ENCODE results near the gene NKX6-2. TPM values are rescaled to one million over a fixed set of nuclear protein-coding genes. Genes with fewer than 3 reads are reported as not detected.

The NKX6-2 gene
- total RNA-seq, 1 donor, result not detected

DNA sequence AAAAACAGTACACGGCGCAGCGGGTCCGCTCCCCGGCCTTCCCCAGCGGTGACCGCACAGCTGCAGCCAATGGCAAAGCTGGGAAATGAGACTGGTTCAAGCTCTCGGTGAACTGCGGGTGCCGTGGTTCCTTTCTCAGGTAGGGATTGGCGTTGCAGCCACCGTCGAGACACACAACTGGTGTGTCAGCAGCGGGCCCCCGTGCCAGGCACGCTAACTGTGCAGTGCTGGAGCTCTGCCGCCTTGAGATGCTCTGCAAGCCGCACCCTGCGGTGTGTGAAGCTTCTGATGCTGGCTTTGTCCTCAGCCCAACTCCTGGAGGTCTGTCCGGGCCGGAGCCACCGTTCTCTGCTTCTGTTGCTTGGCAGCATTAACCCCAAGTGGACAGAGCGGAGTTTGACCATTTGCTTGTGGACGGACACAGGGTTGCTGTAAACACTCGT lies 20.6 kb upstream of the NKX6-2 start:
- H3K27me3 ChIP-seq (ENCODE audit: insufficient read depth, low read length), result peaks cover 13% of the 10 kb centered on the region

DNA sequence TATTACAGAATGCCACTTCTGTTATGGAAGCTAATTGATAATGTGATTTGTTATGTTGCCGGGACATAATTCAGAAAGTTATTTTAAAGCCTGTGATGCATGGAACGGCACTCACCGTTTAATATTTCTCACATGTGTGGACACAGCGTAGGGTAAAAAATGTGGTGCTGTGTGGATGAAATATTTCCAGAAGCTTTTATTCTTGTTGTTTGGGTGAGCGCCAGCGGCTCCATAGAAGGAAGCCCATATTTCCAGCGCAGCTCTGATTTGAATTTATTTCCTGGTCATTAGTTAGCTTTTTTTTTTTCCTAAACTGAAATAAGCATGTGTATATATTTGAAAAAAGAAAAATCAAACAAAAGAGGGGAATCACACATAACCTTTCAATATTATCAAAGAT lies 20.2 kb upstream of the NKX6-2 start:
- Histone ChIP-seq H4K20me1 (ENCODE audit: insufficient read depth, low read length) (no peaks in the 10 kb centered on the region), H3K4me1 (ENCODE audit: insufficient read depth, low read length) (no peaks in the 10 kb centered on the region), H2AFZ (ENCODE audit: low read length) (no peak overlapping the region), H3K27ac (ENCODE audit: low read depth, low read length) (no peak overlapping the region), H3K9me3 (ENCODE audit: low read depth, low read length) (peaks cover 5% of the 10 kb centered on the region), H3K27me3 (ENCODE audit: insufficient read depth, low read length) (peaks cover 13% of the 10 kb centered on the region), H3K36me3 (ENCODE audit: insufficient read depth, low read length) (no peaks in the 10 kb centered on the region), H3K79me2 (ENCODE audit: insufficient read depth, low read length) (no peaks in the 10 kb centered on the region), H3K4me2 (ENCODE audit: insufficient read depth, low read length) (no peak overlapping the region), H3K4me3 (ENCODE audit: insufficient read depth, low read length) (no peak overlapping the region)
- TF ChIP-seq, protein P1, sequence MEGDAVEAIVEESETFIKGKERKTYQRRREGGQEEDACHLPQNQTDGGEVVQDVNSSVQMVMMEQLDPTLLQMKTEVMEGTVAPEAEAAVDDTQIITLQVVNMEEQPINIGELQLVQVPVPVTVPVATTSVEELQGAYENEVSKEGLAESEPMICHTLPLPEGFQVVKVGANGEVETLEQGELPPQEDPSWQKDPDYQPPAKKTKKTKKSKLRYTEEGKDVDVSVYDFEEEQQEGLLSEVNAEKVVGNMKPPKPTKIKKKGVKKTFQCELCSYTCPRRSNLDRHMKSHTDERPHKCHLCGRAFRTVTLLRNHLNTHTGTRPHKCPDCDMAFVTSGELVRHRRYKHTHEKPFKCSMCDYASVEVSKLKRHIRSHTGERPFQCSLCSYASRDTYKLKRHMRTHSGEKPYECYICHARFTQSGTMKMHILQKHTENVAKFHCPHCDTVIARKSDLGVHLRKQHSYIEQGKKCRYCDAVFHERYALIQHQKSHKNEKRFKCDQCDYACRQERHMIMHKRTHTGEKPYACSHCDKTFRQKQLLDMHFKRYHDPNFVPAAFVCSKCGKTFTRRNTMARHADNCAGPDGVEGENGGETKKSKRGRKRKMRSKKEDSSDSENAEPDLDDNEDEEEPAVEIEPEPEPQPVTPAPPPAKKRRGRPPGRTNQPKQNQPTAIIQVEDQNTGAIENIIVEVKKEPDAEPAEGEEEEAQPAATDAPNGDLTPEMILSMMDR (IDR thresholded peaks at IDR 0.05; ENCODE audit: extremely low read depth, low read depth, low read length), result no peak
- DNase-seq (ENCODE audit: insufficient read length, low spot score, missing footprints), result no peak

More for the DNA sequence above, 20.6 kb upstream of the NKX6-2 start:
- no peaks in the 10 kb centered on the region for H4K20me1 ChIP-seq (ENCODE audit: insufficient read depth, low read length)
- H3K36me3 ChIP-seq (ENCODE audit: insufficient read depth, low read length), result no peaks in the 10 kb centered on the region
- peaks cover 5% of the 10 kb centered on the region for H3K9me3 ChIP-seq (ENCODE audit: low read depth, low read length)
- no peak for DNase-seq (ENCODE audit: insufficient read length, low spot score, missing footprints)
- no peaks in the 10 kb centered on the region for H3K79me2 ChIP-seq (ENCODE audit: insufficient read depth, low read length)
- no peak overlapping the region for H2AFZ ChIP-seq (ENCODE audit: low read length)
- no peak overlapping the region for H3K4me3 ChIP-seq (ENCODE audit: insufficient read depth, low read length)
- TF ChIP-seq, protein P1 (IDR thresholded peaks at IDR 0.05; ENCODE audit: extremely low read depth, low read depth, low read length), result no peak
- no peak overlapping the region for H3K4me2 ChIP-seq (ENCODE audit: insufficient read depth, low read length)
- H3K27ac ChIP-seq (ENCODE audit: low read depth, low read length), result no peak overlapping the region
- no peaks in the 10 kb centered on the region for H3K4me1 ChIP-seq (ENCODE audit: insufficient read depth, low read length)

DNA sequence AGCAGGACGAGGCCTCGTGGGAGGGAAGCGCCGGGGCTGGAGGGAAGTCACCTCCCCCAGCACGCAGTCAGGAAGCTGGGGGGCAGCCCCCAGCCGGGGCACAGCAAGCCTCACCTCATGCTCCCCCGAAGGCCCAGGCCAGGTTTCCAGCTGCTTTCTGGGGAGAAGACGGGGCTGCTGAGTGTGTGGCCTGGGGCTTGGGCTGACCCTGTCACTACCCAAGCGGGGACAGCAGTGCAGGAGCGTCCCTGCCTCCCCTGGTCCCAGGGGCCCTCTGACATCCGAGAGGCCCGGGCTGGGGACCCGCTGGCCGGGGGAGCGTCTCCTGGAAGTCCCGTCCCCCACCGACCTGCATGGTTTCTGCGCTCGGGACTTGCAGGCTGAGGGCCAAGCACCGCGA lies 19.7 kb upstream of the NKX6-2 start:
- H3K27ac ChIP-seq (ENCODE audit: low read depth, low read length), result no peak overlapping the region
- no peaks in the 10 kb centered on the region for H3K36me3 ChIP-seq (ENCODE audit: insufficient read depth, low read length)
- no peak for DNase-seq (ENCODE audit: insufficient read length, low spot score, missing footprints)
- TF ChIP-seq, protein P1 (IDR thresholded peaks at IDR 0.05; ENCODE audit: extremely low read depth, low read depth, low read length), result no peak
- no peaks in the 10 kb centered on the region for H4K20me1 ChIP-seq (ENCODE audit: insufficient read depth, low read length)
- H3K9me3 ChIP-seq (ENCODE audit: low read depth, low read length), result peaks cover 5% of the 10 kb centered on the region
- peaks cover 13% of the 10 kb centered on the region for H3K27me3 ChIP-seq (ENCODE audit: insufficient read depth, low read length)
- H3K4me3 ChIP-seq (ENCODE audit: insufficient read depth, low read length), result no peak overlapping the region
- no peak overlapping the region for H2AFZ ChIP-seq (ENCODE audit: low read length)
- no peaks in the 10 kb centered on the region for H3K79me2 ChIP-seq (ENCODE audit: insufficient read depth, low read length)
- H3K4me1 ChIP-seq (ENCODE audit: insufficient read depth, low read length), result no peaks in the 10 kb centered on the region
- no peak overlapping the region for H3K4me2 ChIP-seq (ENCODE audit: insufficient read depth, low read length)

DNA sequence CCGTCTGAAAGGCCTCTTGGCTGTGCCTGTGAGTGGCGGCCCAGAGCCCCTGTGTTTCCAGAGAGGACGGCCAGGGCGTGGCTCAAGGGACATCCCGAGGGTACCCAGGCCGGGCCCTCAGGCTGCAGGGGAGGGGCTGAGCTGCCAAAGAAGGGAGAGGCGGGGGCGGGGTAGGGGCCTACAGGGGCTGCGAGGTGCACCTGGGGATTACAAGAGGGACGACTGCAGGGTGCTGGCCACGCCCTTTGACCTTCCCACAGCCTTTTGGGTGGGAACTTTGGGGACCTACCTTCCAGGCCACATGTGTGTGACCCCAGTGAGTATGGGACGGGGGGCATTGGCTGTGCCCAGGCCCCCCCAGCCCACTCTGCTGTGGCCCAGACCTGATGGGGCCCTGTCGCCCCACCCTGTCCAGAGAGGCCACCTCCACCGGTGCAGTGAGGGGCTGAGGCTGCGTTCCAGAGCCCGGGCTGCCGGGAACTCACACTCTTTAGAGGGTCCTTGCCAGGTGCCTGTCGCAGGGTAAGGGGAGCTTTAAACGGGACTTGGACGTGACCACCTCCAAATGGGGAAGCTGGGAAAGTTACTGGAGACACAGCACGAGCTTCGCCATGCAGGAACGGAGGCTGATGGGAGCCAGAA lies 19.0 kb upstream of the NKX6-2 start:
- Histone ChIP-seq H3K79me2 (ENCODE audit: insufficient read depth, low read length) (no peaks in the 10 kb centered on the region), H3K36me3 (ENCODE audit: insufficient read depth, low read length) (no peaks in the 10 kb centered on the region), H3K9me3 (ENCODE audit: low read depth, low read length) (peaks cover 5% of the 10 kb centered on the region), H4K20me1 (ENCODE audit: insufficient read depth, low read length) (no peaks in the 10 kb centered on the region), H3K4me1 (ENCODE audit: insufficient read depth, low read length) (no peaks in the 10 kb centered on the region), H3K27me3 (ENCODE audit: insufficient read depth, low read length) (peaks cover 13% of the 10 kb centered on the region), H3K4me2 (ENCODE audit: insufficient read depth, low read length) (no peak overlapping the region), H3K27ac (ENCODE audit: low read depth, low read length) (no peak overlapping the region), H2AFZ (ENCODE audit: low read length) (no peak overlapping the region), H3K4me3 (ENCODE audit: insufficient read depth, low read length) (no peak overlapping the region)
- TF ChIP-seq, protein P1 (IDR thresholded peaks at IDR 0.05; ENCODE audit: extremely low read depth, low read depth, low read length), result no peak
- DNase-seq (ENCODE audit: insufficient read length, low spot score, missing footprints), result no peak
